ENCODE results near the gene FGFR2. TPM values are rescaled to one million over a fixed set of nuclear protein-coding genes. Genes with fewer than 3 reads are reported as not detected.

FGFR2 gene
- total RNA-seq, 1 experiment from 2014 or later: 135 TPM

DNA sequence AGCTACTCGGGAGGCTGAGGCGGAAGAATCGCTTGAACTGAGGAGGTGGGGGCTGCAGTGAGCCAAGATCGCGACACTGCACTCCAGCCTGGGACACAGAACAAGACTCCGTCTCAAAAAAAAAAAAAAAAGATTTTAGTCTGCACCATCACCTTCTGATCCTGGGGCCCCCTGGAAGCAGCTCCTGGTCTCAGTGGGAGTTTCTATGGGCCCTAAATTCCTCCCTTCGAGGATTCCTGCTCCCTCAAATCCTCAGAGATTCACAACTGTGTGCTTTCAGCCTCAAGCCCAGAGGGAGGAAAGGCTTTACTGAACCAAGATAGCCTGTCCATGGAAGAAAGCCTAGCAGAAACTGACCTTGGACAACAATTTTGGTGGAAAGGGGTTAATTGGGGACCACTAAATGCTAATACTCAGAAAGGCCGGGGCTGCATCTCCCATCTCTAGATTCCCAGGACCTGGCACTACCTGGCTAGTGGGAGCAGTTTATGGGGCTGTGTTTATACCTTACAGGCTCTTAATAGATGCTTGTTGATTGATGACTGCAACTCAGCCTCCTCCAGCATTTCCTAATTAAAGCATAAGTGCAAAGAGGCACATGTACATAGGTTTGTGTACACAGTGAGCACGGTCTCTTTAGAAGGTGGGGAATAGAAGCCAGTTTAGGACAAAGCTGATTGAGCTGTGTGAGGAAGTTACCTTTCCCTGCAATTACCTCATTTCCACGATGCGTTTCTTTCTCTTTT, 9.2 kb upstream of the FGFR2 start:
- no peak overlapping the region for H3K27ac Mint-ChIP-seq
- no peaks in the 10 kb centered on the region for H3K36me3 Mint-ChIP-seq (ENCODE audit: insufficient read depth in 1 of 3, low read depth in 3 of 3)
- Histone ChIP-seq H3K4me1 (ENCODE audit: insufficient read depth, low read length) (no peaks in the 10 kb centered on the region; the same call in 1 of the 2 replicates), H3K9ac (ENCODE audit: extremely low read depth, insufficient read length, low read length) (no peak overlapping the region), H4K91ac (ENCODE audit: insufficient read length, low read depth, low read length) (no peak overlapping the region), H2AFZ (ENCODE audit: low read length) (no peak overlapping the region), H2BK12ac (ENCODE audit: insufficient read length, low read depth, low read length) (no peak overlapping the region), H3K27ac (ENCODE audit: insufficient read length, low read depth, low read length) (no peak overlapping the region), H4K5ac (ENCODE audit: insufficient read length, low read depth, low read length) (no peak overlapping the region), H2BK15ac (ENCODE audit: low read depth, low read length) (no peak overlapping the region), H3T11ph (ENCODE audit: low read length) (no peak overlapping the region), H3K4ac (ENCODE audit: low read depth, low read length) (no peak overlapping the region), H3K4me2 (ENCODE audit: insufficient read depth, insufficient read length, low read length) (no peak overlapping the region), H3K79me1 (ENCODE audit: insufficient read depth, low read depth, low read length, poor library complexity, severe bottlenecking) (no peaks in the 10 kb centered on the region), H2BK20ac (ENCODE audit: low read depth, low read length, poor library complexity, severe bottlenecking) (no peak overlapping the region), H3K27me3 (ENCODE audit: insufficient read depth, low read length) (no peaks in the 10 kb centered on the region), H3K23ac (ENCODE audit: insufficient read length, low read depth, low read length) (no peak overlapping the region), H2BK5ac (ENCODE audit: insufficient read length, low read length) (no peak overlapping the region), H3K14ac (ENCODE audit: insufficient read depth, low read length) (no peak overlapping the region), H3K23me2 (ENCODE audit: insufficient read length, low read depth, low read length, poor library complexity, severe bottlenecking) (no peaks in the 10 kb centered on the region), H2AK5ac (ENCODE audit: insufficient read length, low read length) (no peak overlapping the region), H3K18ac (ENCODE audit: insufficient read length, low read depth, low read length) (no peak overlapping the region), H2BK120ac (ENCODE audit: low read depth, low read length, poor library complexity, severe bottlenecking) (no peak overlapping the region), H4K8ac (replicated peaks; ENCODE audit: insufficient read length, low read depth, low read length) (no peak overlapping the region), H4K20me1 (ENCODE audit: control insufficient read depth, insufficient read depth, insufficient read length) (no peaks in the 10 kb centered on the region), H3K79me2 (ENCODE audit: insufficient read depth, low read length) (no peaks in the 10 kb centered on the region), H3K9me3 (ENCODE audit: control insufficient read depth, low read depth, low read length) (no peaks in the 10 kb centered on the region), H3K56ac (ENCODE audit: insufficient read length, low read depth, low read length) (no peak overlapping the region)
- H3K27me3 Mint-ChIP-seq (ENCODE audit: low read depth): peaks cover 14% of the 10 kb centered on the region
- peaks cover 10 to 30% of the 10 kb centered on the region in 2 experiments for H3K4me1 Mint-ChIP-seq
- no peak for DNase-seq
- no peak overlapping the region for H3K4me3 Mint-ChIP-seq
- WGBS (ENCODE audit: extremely low coverage, insufficient read length, low lambda C conversion rate): no CpG with 5 or more reads among the region's 11 CpGs
- TF ChIP-seq, protein P1, sequence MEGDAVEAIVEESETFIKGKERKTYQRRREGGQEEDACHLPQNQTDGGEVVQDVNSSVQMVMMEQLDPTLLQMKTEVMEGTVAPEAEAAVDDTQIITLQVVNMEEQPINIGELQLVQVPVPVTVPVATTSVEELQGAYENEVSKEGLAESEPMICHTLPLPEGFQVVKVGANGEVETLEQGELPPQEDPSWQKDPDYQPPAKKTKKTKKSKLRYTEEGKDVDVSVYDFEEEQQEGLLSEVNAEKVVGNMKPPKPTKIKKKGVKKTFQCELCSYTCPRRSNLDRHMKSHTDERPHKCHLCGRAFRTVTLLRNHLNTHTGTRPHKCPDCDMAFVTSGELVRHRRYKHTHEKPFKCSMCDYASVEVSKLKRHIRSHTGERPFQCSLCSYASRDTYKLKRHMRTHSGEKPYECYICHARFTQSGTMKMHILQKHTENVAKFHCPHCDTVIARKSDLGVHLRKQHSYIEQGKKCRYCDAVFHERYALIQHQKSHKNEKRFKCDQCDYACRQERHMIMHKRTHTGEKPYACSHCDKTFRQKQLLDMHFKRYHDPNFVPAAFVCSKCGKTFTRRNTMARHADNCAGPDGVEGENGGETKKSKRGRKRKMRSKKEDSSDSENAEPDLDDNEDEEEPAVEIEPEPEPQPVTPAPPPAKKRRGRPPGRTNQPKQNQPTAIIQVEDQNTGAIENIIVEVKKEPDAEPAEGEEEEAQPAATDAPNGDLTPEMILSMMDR (conservative IDR thresholded peaks at IDR 0.05): no peak
- H3K9me3 Mint-ChIP-seq: no peaks in the 10 kb centered on the region

All from H9 (cell line).